ENCODE results near the gene TIMP2.

The TIMP2 gene

DNA sequence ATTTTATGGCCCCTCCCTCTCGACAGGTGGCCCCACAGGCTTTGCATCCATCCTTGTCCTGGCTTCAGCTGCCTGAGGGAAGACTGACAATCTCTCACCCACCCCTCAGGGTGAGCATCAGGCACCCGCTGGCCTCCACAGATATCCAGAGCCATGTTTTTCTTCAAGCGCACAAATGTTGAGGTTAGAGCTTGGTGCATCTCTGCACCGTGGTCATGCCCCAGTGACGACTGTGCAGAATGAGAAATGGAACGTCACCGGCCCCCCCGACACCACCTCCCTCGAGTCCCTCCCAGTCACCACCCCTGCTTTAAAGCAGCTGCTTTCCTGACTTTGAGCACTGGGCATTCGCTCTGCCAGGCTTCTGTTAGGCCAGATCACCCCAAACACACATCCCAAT lies 19.8 kb upstream of the TIMP2 start:
- Histone ChIP-seq H3K27me3 (ENCODE audit: low read depth, low read length) (no peaks in the 10 kb centered on the region), H4K20me1 (ENCODE audit: insufficient read depth, low read length) (no peaks in the 10 kb centered on the region), H3K27ac (ENCODE audit: low read length) (no peak overlapping the region), H3K9ac (ENCODE audit: low read length) (no peak overlapping the region), H3K4me1 (ENCODE audit: low read length) (no peaks in the 10 kb centered on the region), H2AFZ (ENCODE audit: low read depth, low read length) (no peak overlapping the region), H3K36me3 (replicated peaks; ENCODE audit: low read depth, low read length) (no peaks in the 10 kb centered on the region), H3K79me2 (ENCODE audit: low read length) (no peaks in the 10 kb centered on the region), H3K4me3 (ENCODE audit: low read length) (no peak overlapping the region), H3K4me2 (ENCODE audit: low read length) (no peak overlapping the region), H3K9me3 (ENCODE audit: insufficient read depth, low read length) (0 out of 2 replicates have a peak, but pooled peaks cover under 1% of the 10 kb centered on the region)
- no peak for TF ChIP-seq EZH2phosphoT487 (IDR thresholded peaks at IDR 0.05; ENCODE audit: low read depth)
- TF ChIP-seq CTCF (IDR thresholded peaks at IDR 0.05; ENCODE audit: low read depth, low read length): no peak

DNA sequence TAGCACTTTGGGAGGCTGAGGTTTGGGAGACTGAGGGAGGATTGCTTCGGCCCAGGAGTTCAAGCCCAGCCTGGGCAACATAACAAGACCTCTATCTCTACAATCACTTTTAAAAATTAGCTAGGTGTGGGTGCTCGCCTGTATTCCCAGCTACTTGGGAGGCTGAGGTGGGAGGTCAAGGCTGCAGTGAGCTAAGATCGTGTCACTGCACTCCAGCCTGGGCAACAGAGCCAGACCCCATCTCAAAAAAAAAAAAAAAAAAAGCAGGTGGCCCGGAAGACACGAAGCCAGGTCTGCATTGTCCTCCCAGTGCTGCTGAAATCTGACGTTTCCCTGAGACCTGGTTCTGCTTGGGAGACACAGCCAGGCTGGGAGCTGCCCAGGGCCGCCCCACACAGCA lies 18.8 kb upstream of the TIMP2 start:
- Histone ChIP-seq H2AFZ (ENCODE audit: low read depth, low read length) (no peak overlapping the region), H3K79me2 (ENCODE audit: low read length) (no peaks in the 10 kb centered on the region), H3K9me3 (ENCODE audit: insufficient read depth, low read length) (no peaks in the 10 kb centered on the region), H3K27me3 (ENCODE audit: low read depth, low read length) (no peaks in the 10 kb centered on the region), H4K20me1 (ENCODE audit: insufficient read depth, low read length) (no peaks in the 10 kb centered on the region), H3K4me1 (ENCODE audit: low read length) (no peaks in the 10 kb centered on the region), H3K36me3 (replicated peaks; ENCODE audit: low read depth, low read length) (no peaks in the 10 kb centered on the region), H3K4me3 (ENCODE audit: low read length) (no peak overlapping the region), H3K4me2 (ENCODE audit: low read length) (no peak overlapping the region), H3K27ac (ENCODE audit: low read length) (no peak overlapping the region), H3K9ac (ENCODE audit: low read length) (no peak overlapping the region)
- no peak for TF ChIP-seq EZH2phosphoT487 (IDR thresholded peaks at IDR 0.05; ENCODE audit: low read depth)

- Histone ChIP-seq H4K20me1 (ENCODE audit: insufficient read depth, low read length) (no peaks in the 10 kb centered on the region), H2AFZ (ENCODE audit: low read depth, low read length) (no peak overlapping the region), H3K79me2 (ENCODE audit: low read length) (no peaks in the 10 kb centered on the region), H3K27ac (ENCODE audit: low read length) (no peak overlapping the region), H3K9me3 (ENCODE audit: insufficient read depth, low read length) (no peaks in the 10 kb centered on the region), H3K9ac (ENCODE audit: low read length) (no peak overlapping the region), H3K4me3 (ENCODE audit: low read length) (no peak overlapping the region), H3K4me2 (ENCODE audit: low read length) (no peak overlapping the region), H3K36me3 (replicated peaks; ENCODE audit: low read depth, low read length) (no peaks in the 10 kb centered on the region), H3K4me1 (ENCODE audit: low read length) (no peaks in the 10 kb centered on the region), H3K27me3 (ENCODE audit: low read depth, low read length) (no peaks in the 10 kb centered on the region)
- TF ChIP-seq EZH2phosphoT487 (IDR thresholded peaks at IDR 0.05; ENCODE audit: low read depth) (no peak), CTCF (IDR thresholded peaks at IDR 0.05; ENCODE audit: low read depth, low read length) (no peak)
Measured at GRCh38 chr17:78940708-78941107, 15.5 kb upstream of the TIMP2 start.

DNA sequence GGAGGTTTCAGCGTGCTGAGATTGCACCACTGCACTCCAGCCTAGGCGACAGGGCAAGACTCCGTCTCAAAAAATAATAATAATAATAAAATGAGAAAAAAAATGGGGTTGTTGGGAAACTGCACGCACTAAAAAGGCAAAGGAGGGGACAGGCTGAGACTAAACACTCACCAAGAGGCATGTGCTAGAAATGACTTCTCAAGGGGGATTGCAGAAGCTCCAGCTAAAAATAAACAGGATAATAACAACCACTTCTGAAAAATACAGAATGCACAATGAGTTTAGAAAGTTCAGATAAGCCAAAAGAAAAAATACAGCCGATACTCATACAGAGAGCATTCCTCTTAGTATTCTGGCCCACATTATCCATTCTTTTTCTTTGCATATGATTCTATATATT lies 15.1 kb upstream of the TIMP2 start:
- H3K79me2 ChIP-seq (ENCODE audit: low read length): no peaks in the 10 kb centered on the region
- no peaks in the 10 kb centered on the region for H3K36me3 ChIP-seq (replicated peaks; ENCODE audit: low read depth, low read length)
- TF ChIP-seq EZH2phosphoT487 (IDR thresholded peaks at IDR 0.05; ENCODE audit: low read depth): no peak
- no peak overlapping the region for H3K4me3 ChIP-seq (ENCODE audit: low read length)
- no peaks in the 10 kb centered on the region for H3K4me1 ChIP-seq (ENCODE audit: low read length)
- no peaks in the 10 kb centered on the region for H3K27me3 ChIP-seq (ENCODE audit: low read depth, low read length)
- H3K9me3 ChIP-seq (ENCODE audit: insufficient read depth, low read length): no peaks in the 10 kb centered on the region
- no peak overlapping the region for H3K27ac ChIP-seq (ENCODE audit: low read length)
- no peak overlapping the region for H3K9ac ChIP-seq (ENCODE audit: low read length)
- no peak overlapping the region for H2AFZ ChIP-seq (ENCODE audit: low read depth, low read length)
- H4K20me1 ChIP-seq (ENCODE audit: insufficient read depth, low read length): no peaks in the 10 kb centered on the region
- no peak overlapping the region for H3K4me2 ChIP-seq (ENCODE audit: low read length)

DNA sequence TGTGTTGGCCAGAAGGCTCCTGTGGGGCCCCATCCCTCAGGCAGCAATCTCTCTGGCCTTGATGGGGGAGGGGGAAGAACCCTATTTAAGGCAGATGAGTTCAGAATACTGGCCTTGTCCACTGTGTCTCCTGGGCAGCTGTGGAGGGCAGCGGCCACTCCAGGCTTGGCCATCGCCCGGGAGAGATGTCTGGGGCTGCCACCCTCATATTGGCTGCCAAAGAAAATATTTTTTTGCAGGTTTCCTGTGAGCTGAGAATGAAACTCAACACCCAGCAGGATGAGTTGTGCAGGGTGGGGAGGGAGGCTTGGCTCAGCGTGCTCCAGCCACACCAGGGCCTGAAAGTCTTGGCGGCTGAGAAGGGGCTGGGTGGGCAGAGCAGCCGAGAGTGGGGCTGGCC lies 14.4 kb upstream of the TIMP2 start:
- TF ChIP-seq EZH2phosphoT487 (IDR thresholded peaks at IDR 0.05; ENCODE audit: low read depth) (no peak), CTCF (IDR thresholded peaks at IDR 0.05; ENCODE audit: low read depth, low read length) (no peak)
- no peak overlapping the region for H2AFZ ChIP-seq (ENCODE audit: low read depth, low read length)
- no peak overlapping the region for H3K27ac ChIP-seq (ENCODE audit: low read length)
- H3K4me2 ChIP-seq (ENCODE audit: low read length): no peak overlapping the region
- no peaks in the 10 kb centered on the region for H3K79me2 ChIP-seq (ENCODE audit: low read length)
- H3K9me3 ChIP-seq (ENCODE audit: insufficient read depth, low read length): no peaks in the 10 kb centered on the region
- no peaks in the 10 kb centered on the region for H3K36me3 ChIP-seq (replicated peaks; ENCODE audit: low read depth, low read length)
- H3K4me3 ChIP-seq (ENCODE audit: low read length): no peak overlapping the region
- no peak overlapping the region for H3K9ac ChIP-seq (ENCODE audit: low read length)
- H3K27me3 ChIP-seq (ENCODE audit: low read depth, low read length): peaks cover 2% of the 10 kb centered on the region; the same call in 1 of the 2 replicates
- no peaks in the 10 kb centered on the region for H3K4me1 ChIP-seq (ENCODE audit: low read length)
- no peaks in the 10 kb centered on the region for H4K20me1 ChIP-seq (ENCODE audit: insufficient read depth, low read length)

Data from OCI-LY3 (cell line).